Anterior cingulate cortex (tissue), 58 donors: ENCODE results near the gene PRTN3.
A peak's percentile ranks its signal among the peaks of the same experiment; 100 is the strongest.

ENCODE experiments used
- DNase-seq, 58 donors: peaks; one replicate each; lab custom pipeline; 2025; lab: John Stamatoyannopoulos, UW

PRTN3 gene

GRCh38 chr19:861141-861755 lies 20.4 kb downstream of the PRTN3 start:
- DNase-seq: no peak

- peak in 1 of 58 donors; percentile 47 for DNase-seq
These were observed 21.2 kb downstream of the PRTN3 start for GRCh38 chr19:861756-862580.

- peak in 3 of 58 donors; percentile 9 to 24 (median 23) for DNase-seq
These were observed 21.9 kb downstream of the PRTN3 start for GRCh38 chr19:862581-863314.

GRCh38 chr19:863315-863620 lies 22.5 kb downstream of the PRTN3 start:
- DNase-seq: no peak

- no peak for DNase-seq
These were observed 26.0 kb downstream of the PRTN3 start for GRCh38 chr19:866769-867300.

GRCh38 chr19:867301-867793 lies 26.5 kb downstream of the PRTN3 start:
- DNase-seq: no peak

- no peak for DNase-seq
These were observed 27.2 kb downstream of the PRTN3 start for GRCh38 chr19:867855-868457.

GRCh38 chr19:868458-869244 lies 27.9 kb downstream of the PRTN3 start:
- DNase-seq: no peak

- DNase-seq: no peak
These were observed 28.7 kb downstream of the PRTN3 start for GRCh38 chr19:869245-870177.

GRCh38 chr19:870314-870713 lies 29.5 kb downstream of the PRTN3 start:
- DNase-seq: no peak

- DNase-seq: peak in 31 of 58 donors; percentile 11 to 62 (median 34)
These were observed 30.2 kb downstream of the PRTN3 start for GRCh38 chr19:870963-871401.

- DNase-seq: peak in 4 of 58 donors; percentile 23 to 51 (median 38)
These were observed 30.9 kb downstream of the PRTN3 start for GRCh38 chr19:871446-872265.

GRCh38 chr19:872266-872951 lies 31.6 kb downstream of the PRTN3 start:
- no peak for DNase-seq

GRCh38 chr19:873084-873483 lies 32.3 kb downstream of the PRTN3 start:
- peak in 1 of 58 donors; percentile 33 for DNase-seq

GRCh38 chr19:873561-874041 lies 32.8 kb downstream of the PRTN3 start:
- no peak for DNase-seq

- no peak for DNase-seq
These were observed 34.6 kb downstream of the PRTN3 start for GRCh38 chr19:875265-875879.
